Kidney tubule cell (primary cell): Measurements from ENCODE around the gene MOSMO.
A peak's percentile ranks its signal among the peaks of the same experiment; 100 is the strongest.

Experiments used
- DNase-seq: peaks from one replicate; pipeline ENCODE4 v3.0.0-alpha.2; 2018; ENCODE audit warnings: low spot score

The MOSMO gene

GRCh38 chr16:22050963-22051362, 43.1 kb downstream of the MOSMO start:
- peak; percentile 36 for DNase-seq

GRCh38 chr16:22052980-22053379, 45.1 kb downstream of the MOSMO start:
- DNase-seq = no peak

- no peak for DNase-seq
Observed at GRCh38 chr16:22053921-22054341, 46.0 kb downstream of the MOSMO start.

- no peak for DNase-seq
Observed at GRCh38 chr16:22054847-22055590, 47.1 kb downstream of the MOSMO start.

GRCh38 chr16:22055881-22056280, 48.0 kb downstream of the MOSMO start:
- no peak for DNase-seq

- DNase-seq = no peak
Observed at GRCh38 chr16:22063888-22064467, 56.1 kb downstream of the MOSMO start.

GRCh38 chr16:22065252-22065651, 57.3 kb downstream of the MOSMO start:
- no peak for DNase-seq

- DNase-seq = peak; percentile 35
Observed at GRCh38 chr16:22070361-22071330, 62.7 kb downstream of the MOSMO start.

GRCh38 chr16:22071331-22071910, 63.5 kb downstream of the MOSMO start:
- DNase-seq = peak; percentile 3

GRCh38 chr16:22073350-22073749, 65.4 kb downstream of the MOSMO start:
- no peak for DNase-seq

GRCh38 chr16:22075043-22075757, 67.3 kb downstream of the MOSMO start:
- peak; percentile 61 for DNase-seq

- DNase-seq = no peak
Observed at GRCh38 chr16:22075776-22076175, 67.9 kb downstream of the MOSMO start.

GRCh38 chr16:22077700-22078313, 69.9 kb downstream of the MOSMO start:
- peak; percentile 52 for DNase-seq

- no peak for DNase-seq
Observed at GRCh38 chr16:22078656-22079055, 70.7 kb downstream of the MOSMO start.

- DNase-seq = no peak
Observed at GRCh38 chr16:22081050-22081449, 73.1 kb downstream of the MOSMO start.

- no peak for DNase-seq
Observed at GRCh38 chr16:22086440-22086839, 78.5 kb downstream of the MOSMO start.

- DNase-seq = no peak
Observed at GRCh38 chr16:22088642-22089041, 80.7 kb downstream of the MOSMO start.

GRCh38 chr16:22089910-22090309, 82.0 kb downstream of the MOSMO start:
- DNase-seq = no peak

GRCh38 chr16:22091721-22092120, 83.8 kb downstream of the MOSMO start:
- no peak for DNase-seq

- peak; percentile 61 for DNase-seq
Observed at GRCh38 chr16:22092143-22092933, 84.4 kb downstream of the MOSMO start, which contains the start of gene VWA3A. Gene VWA3A, plus strand, starts transcription at chr16:22092541. Its CDS starts 97 bp downstream, at chr16:22092638.
